AG04449 (cell line): Measurements from ENCODE around the gene PSMC3.

Experiments used
- CTCF ChIA-PET: fragments of 350-600 bp; formaldehyde crosslinking; extraction: SDS; loops from one replicate; lab custom pipeline; 2021; ENCODE audit warnings: antibody characterized with exemption; lab: Yijun Ruan, JAX
- POLR2A ChIA-PET: fragments of 400-600, 350-600 bp; formaldehyde crosslinking; extraction: SDS; loops from one replicate; lab custom pipeline; 2020; ENCODE audit warnings: antibody characterized with exemption, inconsistent platforms; lab: Yijun Ruan, JAX
- DNase-seq: peaks from one replicate; pipeline ENCODE4 v3.0.0-alpha.2; 2010; ENCODE audit warnings: low read depth, low spot score
- H3K4me3 ChIP-seq: 2 replicates; pipeline ENCODE4 v1.5.1; 2011; ENCODE audit warnings: low read depth, mild to moderate bottlenecking, control low read depth, low read length
- TF ChIP-seq, protein P1 (sequence below): IDR thresholded peaks from one replicate; pipeline ENCODE4 v1.5.1; 2011; ENCODE audit warnings: mild to moderate bottlenecking, moderate library complexity, low read length, control low read depth, inconsistent platforms; ENCODE audit not compliant: insufficient read depth; ENCODE audit errors: missing control alignments

The PSMC3 gene

GRCh38 chr11:47380078-47380477 is 46.2 kb downstream of the PSMC3 start:
- no peak overlapping the region for H3K4me3 ChIP-seq
- CTCF ChIA-PET = interaction anchor here (1.5 kb wide), 1 partner anchor 14 kb away, joined by 5 read pairs; no protein-coding TSS in a partner anchor
- no peak for DNase-seq
- TF ChIP-seq, protein P1, sequence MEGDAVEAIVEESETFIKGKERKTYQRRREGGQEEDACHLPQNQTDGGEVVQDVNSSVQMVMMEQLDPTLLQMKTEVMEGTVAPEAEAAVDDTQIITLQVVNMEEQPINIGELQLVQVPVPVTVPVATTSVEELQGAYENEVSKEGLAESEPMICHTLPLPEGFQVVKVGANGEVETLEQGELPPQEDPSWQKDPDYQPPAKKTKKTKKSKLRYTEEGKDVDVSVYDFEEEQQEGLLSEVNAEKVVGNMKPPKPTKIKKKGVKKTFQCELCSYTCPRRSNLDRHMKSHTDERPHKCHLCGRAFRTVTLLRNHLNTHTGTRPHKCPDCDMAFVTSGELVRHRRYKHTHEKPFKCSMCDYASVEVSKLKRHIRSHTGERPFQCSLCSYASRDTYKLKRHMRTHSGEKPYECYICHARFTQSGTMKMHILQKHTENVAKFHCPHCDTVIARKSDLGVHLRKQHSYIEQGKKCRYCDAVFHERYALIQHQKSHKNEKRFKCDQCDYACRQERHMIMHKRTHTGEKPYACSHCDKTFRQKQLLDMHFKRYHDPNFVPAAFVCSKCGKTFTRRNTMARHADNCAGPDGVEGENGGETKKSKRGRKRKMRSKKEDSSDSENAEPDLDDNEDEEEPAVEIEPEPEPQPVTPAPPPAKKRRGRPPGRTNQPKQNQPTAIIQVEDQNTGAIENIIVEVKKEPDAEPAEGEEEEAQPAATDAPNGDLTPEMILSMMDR = no peak
- POLR2A ChIA-PET = no interaction called here

DNA sequence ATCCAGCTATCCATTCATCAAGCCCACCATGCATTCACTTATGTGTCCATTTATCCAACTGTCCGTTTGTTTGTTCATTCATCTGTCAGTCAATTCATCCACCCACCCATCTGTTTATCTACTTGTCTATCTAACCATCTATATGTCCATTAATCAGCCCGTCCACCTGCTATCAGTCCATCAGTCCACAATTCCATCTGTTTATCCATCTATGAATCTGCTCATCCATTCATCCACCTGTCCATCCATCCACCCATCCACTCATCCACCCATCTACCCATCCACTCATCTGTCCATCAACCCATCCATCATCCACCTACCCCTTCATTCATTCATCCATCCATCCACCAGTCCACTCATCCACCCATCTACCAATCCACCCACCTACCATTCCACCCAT is 46.9 kb downstream of the PSMC3 start:
- CTCF ChIA-PET = interaction anchor here (1.5 kb wide), 1 partner anchor 14 kb away, joined by 6 read pairs; no protein-coding TSS in a partner anchor
- H3K4me3 ChIP-seq = no peak overlapping the region

DNA sequence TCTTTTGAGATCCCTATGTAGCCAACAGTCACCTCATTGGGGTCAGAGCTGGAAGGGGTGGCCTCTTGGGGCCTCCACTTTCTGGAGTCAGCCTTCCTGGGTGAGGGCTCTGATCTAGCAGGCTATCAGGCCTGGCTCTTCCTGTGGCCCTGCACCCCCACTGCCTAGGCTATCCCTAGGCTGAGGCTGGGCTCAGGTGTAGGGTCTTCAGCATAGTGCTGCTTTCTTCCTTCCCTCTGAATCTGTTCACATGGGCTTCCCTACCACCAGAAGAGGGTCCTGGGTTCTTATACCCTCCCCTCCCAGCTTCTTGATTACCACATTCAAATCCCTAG is 47.4 kb downstream of the PSMC3 start:
- TF ChIP-seq, protein P1 = no peak
- H3K4me3 ChIP-seq = no peak overlapping the region
- POLR2A ChIA-PET = no interaction called here
- CTCF ChIA-PET = interaction anchor here (1.5 kb wide), 1 partner anchor 14 kb away, joined by 6 read pairs; no protein-coding TSS in a partner anchor
- DNase-seq = no peak

More for the DNA sequence above, 46.9 kb downstream of the PSMC3 start:
- DNase-seq = no peak
- TF ChIP-seq, protein P1 = no peak
- POLR2A ChIA-PET = no interaction called here

DNA sequence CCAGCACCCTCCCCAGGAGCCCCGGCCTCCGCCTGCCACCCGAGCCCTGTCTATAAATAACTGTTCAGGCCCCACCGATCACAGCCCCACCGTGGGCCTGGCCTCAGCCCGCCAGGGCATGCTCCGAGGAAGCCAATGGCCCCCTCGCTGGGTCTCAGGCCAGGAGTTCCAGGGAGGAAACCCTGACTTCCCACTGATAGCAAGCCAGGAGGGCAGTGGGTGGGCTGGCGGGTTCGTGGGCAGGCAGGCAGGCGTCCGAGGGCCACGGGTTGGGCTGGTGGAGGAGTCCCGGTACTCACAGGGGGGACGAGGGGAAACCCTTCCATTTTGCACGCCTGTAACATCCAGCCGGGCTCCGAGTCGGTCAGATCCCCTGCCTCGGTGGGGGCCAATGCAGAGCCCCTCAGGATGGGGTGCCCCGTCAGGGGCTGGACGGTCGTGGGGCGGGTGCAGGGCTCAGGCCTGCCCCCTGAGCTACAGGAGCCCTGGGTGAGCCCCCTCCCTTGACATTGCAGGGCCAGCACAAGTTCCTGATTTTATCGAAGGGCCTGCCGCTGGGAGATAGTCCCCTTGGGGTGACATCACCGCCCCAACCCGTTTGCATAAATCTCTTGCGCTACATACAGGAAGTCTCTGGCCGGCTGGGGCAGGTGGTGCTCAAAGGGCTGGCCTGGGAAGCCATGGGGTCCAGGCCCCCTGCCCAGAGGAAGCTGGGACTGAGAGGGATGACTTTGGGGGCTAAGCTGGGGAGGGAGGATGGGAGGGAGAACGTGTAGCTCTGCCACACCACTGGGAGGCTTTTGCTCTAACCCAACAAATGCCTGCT is 48.0 kb downstream of the PSMC3 start, which contains the start of gene SPI1:
TSS of gene SPI1 (minus strand) at position 538 of the 826 bp plus-strand sequence. CDS start at position 344, 194 bp downstream.
- DNase-seq = no peak
- TF ChIP-seq, protein P1 = no peak
- POLR2A ChIA-PET = no interaction called here
- H3K4me3 ChIP-seq = no peak within 1 kb of the TSS
- CTCF ChIA-PET = interaction anchor here (1.5 kb wide), 1 partner anchor 15 kb away, joined by 6 read pairs; no protein-coding TSS in a partner anchor

DNA sequence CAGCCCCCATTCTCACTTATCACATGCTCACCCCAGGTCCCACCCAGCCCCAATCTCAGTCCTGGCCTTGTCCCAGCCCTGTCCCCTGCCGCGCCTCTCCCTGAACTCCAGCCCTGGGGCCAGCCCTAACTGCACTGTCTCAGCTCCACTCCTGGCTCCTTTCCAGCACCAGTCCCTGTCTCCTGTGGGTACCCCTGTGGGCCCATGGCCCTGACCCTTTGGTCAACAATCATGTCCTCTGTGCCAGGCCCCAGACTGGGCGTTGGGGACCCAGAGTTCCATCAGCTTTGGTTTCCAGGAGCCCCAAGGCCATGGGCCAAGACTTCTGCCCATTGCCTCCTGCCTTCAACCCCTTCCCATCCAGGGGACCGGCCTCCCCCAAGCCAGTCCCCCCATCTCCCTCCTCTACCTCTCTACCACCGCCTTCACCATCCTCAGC is 48.6 kb downstream of the PSMC3 start:
- ChIA-PET POLR2A (no interaction called here), CTCF (interaction anchor here (1.0 kb wide), 1 partner anchor 14 kb away, joined by 3 read pairs; no protein-coding TSS in a partner anchor)
- no peak overlapping the region for H3K4me3 ChIP-seq
- TF ChIP-seq, protein P1 = no peak
- no peak for DNase-seq
